Central memory CD8-positive, alpha-beta T cell (primary cell): Measurements from ENCODE around the gene GRIN2C.

ENCODE experiments used
- ATAC-seq: fragments of 150-1000 bp; cut with Tn5 transposase; replicated peaks from 2 replicates; pipeline ENCODE4 v1.10.0; 2022; ENCODE audit warnings: mild to moderate bottlenecking, moderate FRiP score, moderate number of reproducible peaks; ENCODE audit not compliant: poor library complexity, severe bottlenecking; ENCODE audit errors: extremely low read depth
- DNase-seq, 2 donors: peaks; one replicate each; pipeline ENCODE4 v3.0.0; 2021; ENCODE audit warnings: low spot score in 2 of 2
- H3K27ac Mint-ChIP-seq: one replicate; pipeline ENCODE4 v1.8.0; 2022; ENCODE audit warnings: low read depth, mild to moderate bottlenecking, moderate library complexity, mixed read lengths
- H3K27me3 Mint-ChIP-seq: one replicate; pipeline ENCODE4 v1.8.0; 2022; ENCODE audit warnings: mixed read lengths
- H3K36me3 Mint-ChIP-seq: one replicate; pipeline ENCODE4 v1.8.0; 2022; ENCODE audit warnings: mild to moderate bottlenecking, moderate library complexity, mixed read lengths; ENCODE audit not compliant: insufficient read depth
- H3K4me1 Mint-ChIP-seq: one replicate; pipeline ENCODE4 v1.8.0; 2022; ENCODE audit warnings: mixed read lengths
- H3K4me3 Mint-ChIP-seq: one replicate; pipeline ENCODE4 v1.8.0; 2022; ENCODE audit warnings: mild to moderate bottlenecking, moderate library complexity, mixed read lengths
- H3K9me3 Mint-ChIP-seq: one replicate; pipeline ENCODE4 v1.8.0; 2022; ENCODE audit warnings: mixed read lengths

The GRIN2C gene

GRCh38 chr17:74892974-74893911 lies 33.6 kb upstream of the GRIN2C start, which contains the start of gene FADS6:
TSS of gene FADS6 (minus strand) at chr17:74893633. CDS start at chr17:74893595, 38 bp downstream.
- Mint-ChIP-seq H3K4me3 (peak within 1 kb of the TSS; percentile 58), H3K4me1 (peaks cover 5% of the 10 kb centered on the region), H3K27me3 (peaks cover 56% of the 10 kb centered on the region), H3K36me3 (no peaks in the 10 kb centered on the region), H3K27ac (no peak within 1 kb of the TSS), H3K9me3 (no peaks in the 10 kb centered on the region)
- no peak for DNase-seq
- no peak for ATAC-seq

GRCh38 chr17:74892013-74892841 lies 32.5 kb upstream of the GRIN2C start:
- ATAC-seq (no peak), DNase-seq (no peak)
- Mint-ChIP-seq H3K4me1 (peaks cover 5% of the 10 kb centered on the region), H3K36me3 (no peaks in the 10 kb centered on the region), H3K27me3 (peaks cover 61% of the 10 kb centered on the region), H3K9me3 (no peaks in the 10 kb centered on the region), H3K27ac (no peak overlapping the region), H3K4me3 (no peak overlapping the region)

- peaks cover 62% of the 10 kb centered on the region for H3K27me3 Mint-ChIP-seq
- no peak for DNase-seq
- H3K36me3 Mint-ChIP-seq, result no peaks in the 10 kb centered on the region
- H3K4me1 Mint-ChIP-seq, result peaks cover 5% of the 10 kb centered on the region
- no peak for ATAC-seq
- H3K9me3 Mint-ChIP-seq, result no peaks in the 10 kb centered on the region
- H3K27ac Mint-ChIP-seq, result no peak overlapping the region
- no peak overlapping the region for H3K4me3 Mint-ChIP-seq
Measured at GRCh38 chr17:74890554-74890953, 30.9 kb upstream of the GRIN2C start.

- Mint-ChIP-seq H3K27me3 (peaks cover 62% of the 10 kb centered on the region), H3K9me3 (no peaks in the 10 kb centered on the region), H3K36me3 (peaks cover 1% of the 10 kb centered on the region), H3K27ac (no peak overlapping the region), H3K4me1 (no peaks in the 10 kb centered on the region), H3K4me3 (no peak overlapping the region)
- no peak for DNase-seq
- no peak for ATAC-seq
Measured at GRCh38 chr17:74888469-74888868, 28.8 kb upstream of the GRIN2C start.

GRCh38 chr17:74883241-74883745 lies 23.6 kb upstream of the GRIN2C start:
- DNase-seq (no peak), ATAC-seq (no peak)
- H3K4me1 Mint-ChIP-seq, result no peaks in the 10 kb centered on the region
- no peak overlapping the region for H3K27ac Mint-ChIP-seq
- H3K9me3 Mint-ChIP-seq, result no peaks in the 10 kb centered on the region
- H3K27me3 Mint-ChIP-seq, result peaks cover 61% of the 10 kb centered on the region
- H3K4me3 Mint-ChIP-seq, result no peak overlapping the region
- H3K36me3 Mint-ChIP-seq, result peaks cover 4% of the 10 kb centered on the region

- Mint-ChIP-seq H3K36me3 (peaks cover 6% of the 10 kb centered on the region), H3K9me3 (no peaks in the 10 kb centered on the region), H3K4me1 (no peaks in the 10 kb centered on the region), H3K27me3 (peaks cover 60% of the 10 kb centered on the region), H3K27ac (no peak overlapping the region), H3K4me3 (no peak overlapping the region)
- DNase-seq, result no peak
- ATAC-seq, result no peak
Measured at GRCh38 chr17:74882517-74883240, 23.0 kb upstream of the GRIN2C start.

GRCh38 chr17:74881073-74881472 lies 21.4 kb upstream of the GRIN2C start:
- DNase-seq (no peak), ATAC-seq (no peak)
- Mint-ChIP-seq H3K4me3 (no peak overlapping the region), H3K36me3 (peaks cover 6% of the 10 kb centered on the region), H3K4me1 (no peaks in the 10 kb centered on the region), H3K27ac (no peak overlapping the region), H3K9me3 (no peaks in the 10 kb centered on the region), H3K27me3 (peaks cover 44% of the 10 kb centered on the region)

GRCh38 chr17:74879308-74879707 lies 19.6 kb upstream of the GRIN2C start:
- no peak overlapping the region for H3K27ac Mint-ChIP-seq
- DNase-seq, result no peak
- no peaks in the 10 kb centered on the region for H3K4me1 Mint-ChIP-seq
- no peaks in the 10 kb centered on the region for H3K9me3 Mint-ChIP-seq
- H3K4me3 Mint-ChIP-seq, result no peak overlapping the region
- ATAC-seq, result no peak
- H3K36me3 Mint-ChIP-seq, result peaks cover 6% of the 10 kb centered on the region
- peaks cover 26% of the 10 kb centered on the region for H3K27me3 Mint-ChIP-seq

- Mint-ChIP-seq H3K4me1 (peaks cover 5% of the 10 kb centered on the region), H3K4me3 (no peak overlapping the region), H3K27me3 (peaks cover 20% of the 10 kb centered on the region), H3K27ac (no peak overlapping the region), H3K9me3 (no peaks in the 10 kb centered on the region), H3K36me3 (peaks cover 4% of the 10 kb centered on the region)
- DNase-seq, result no peak
- ATAC-seq, result no peak
Measured at GRCh38 chr17:74878658-74879057, 19.0 kb upstream of the GRIN2C start.

- Mint-ChIP-seq H3K4me3 (no peak overlapping the region), H3K4me1 (peaks cover 6% of the 10 kb centered on the region), H3K36me3 (peaks cover 9% of the 10 kb centered on the region), H3K27me3 (peaks cover 12% of the 10 kb centered on the region), H3K27ac (no peak overlapping the region), H3K9me3 (no peaks in the 10 kb centered on the region)
- ATAC-seq (no peak), DNase-seq (no peak)
Measured at GRCh38 chr17:74877592-74878548, 18.2 kb upstream of the GRIN2C start.

GRCh38 chr17:74875977-74876593 lies 16.4 kb upstream of the GRIN2C start:
- no peak overlapping the region for H3K27ac Mint-ChIP-seq
- peaks cover 10% of the 10 kb centered on the region for H3K36me3 Mint-ChIP-seq
- H3K4me1 Mint-ChIP-seq, result peaks cover 21% of the 10 kb centered on the region
- no peak for ATAC-seq
- no peaks in the 10 kb centered on the region for H3K27me3 Mint-ChIP-seq
- no peak overlapping the region for H3K4me3 Mint-ChIP-seq
- no peaks in the 10 kb centered on the region for H3K9me3 Mint-ChIP-seq
- DNase-seq, result no peak
